ENCODE results near the gene ZNF285. TPM values are rescaled to one million over a fixed set of nuclear protein-coding genes. Genes with fewer than 3 reads are reported as not detected.
"Not testable (repeated sequence)": the region's sequence is repeated elsewhere in the genome, so short reads cannot be mapped to it uniquely, and the experiment has no call there.

Gene ZNF285
- total RNA-seq, 1 experiment from 2014 or later, result 3.1 TPM

GRCh38 chr19:44435441-44435840, 34.0 kb upstream of the ZNF285 start:
- POLR2A ChIA-PET, result no interaction called here
- DNase-seq (ENCODE audit: unreplicated experiment), result no peak
- intact Hi-C loops (cut with micrococcal nuclease), result no loop called here

GRCh38 chr19:44430956-44431355, 29.5 kb upstream of the ZNF285 start:
- no peak for TF ChIP-seq CTCF (IDR thresholded peaks at IDR 0.05; ENCODE audit: unreplicated experiment)
- ChIA-PET POLR2A (no interaction called here), CTCF (no interaction called here)
- DNase-seq (ENCODE audit: unreplicated experiment), result no peak
- peaks cover 57% of the 10 kb centered on the region for H3K9me3 Mint-ChIP-seq (ENCODE audit: unreplicated experiment)
- H3K27ac Mint-ChIP-seq (ENCODE audit: low read depth, unreplicated experiment), result no peak overlapping the region
- BruUV-seq (replicated peaks), result no TSS peak
- H3K4me1 Mint-ChIP-seq (ENCODE audit: insufficient read depth, unreplicated experiment), result no peaks in the 10 kb centered on the region
- H3K36me3 Mint-ChIP-seq (ENCODE audit: insufficient read depth, unreplicated experiment), result no peaks in the 10 kb centered on the region
- intact Hi-C loops (cut with micrococcal nuclease), result no loop called here
- no peak overlapping the region for H3K4me3 Mint-ChIP-seq (ENCODE audit: unreplicated experiment)
- no peaks in the 10 kb centered on the region for H3K27me3 Mint-ChIP-seq (ENCODE audit: insufficient read depth, unreplicated experiment)

More at GRCh38 chr19:44435441-44435840, 34.0 kb upstream of the ZNF285 start:
- Mint-ChIP-seq H3K9me3 (ENCODE audit: unreplicated experiment) (peaks cover 44% of the 10 kb centered on the region), H3K4me1 (ENCODE audit: insufficient read depth, unreplicated experiment) (no peaks in the 10 kb centered on the region), H3K36me3 (ENCODE audit: insufficient read depth, unreplicated experiment) (no peaks in the 10 kb centered on the region), H3K4me3 (ENCODE audit: unreplicated experiment) (no peak overlapping the region), H3K27ac (ENCODE audit: low read depth, unreplicated experiment) (no peak overlapping the region), H3K27me3 (ENCODE audit: insufficient read depth, unreplicated experiment) (no peaks in the 10 kb centered on the region)
- CTCF ChIA-PET, result no interaction called here
- no TSS peak for BruUV-seq (replicated peaks)
- TF ChIP-seq CTCF (IDR thresholded peaks at IDR 0.05; ENCODE audit: unreplicated experiment), result no peak

GRCh38 chr19:44415553-44415952, 14.1 kb upstream of the ZNF285 start:
- peaks cover 24% of the 10 kb centered on the region for H3K9me3 Mint-ChIP-seq (ENCODE audit: unreplicated experiment)
- H3K27me3 Mint-ChIP-seq (ENCODE audit: insufficient read depth, unreplicated experiment); intact Hi-C loops (cut with micrococcal nuclease); CTCF ChIA-PET; H3K27ac Mint-ChIP-seq (ENCODE audit: low read depth, unreplicated experiment); H3K4me3 Mint-ChIP-seq (ENCODE audit: unreplicated experiment); DNase-seq (ENCODE audit: unreplicated experiment); BruUV-seq (replicated peaks); H3K4me1 Mint-ChIP-seq (ENCODE audit: insufficient read depth, unreplicated experiment); H3K36me3 Mint-ChIP-seq (ENCODE audit: insufficient read depth, unreplicated experiment): not testable (repeated sequence)
- POLR2A ChIA-PET, result interaction anchor here (1.0 kb wide), 1 partner anchor 19 kb away, joined by 3 read pairs; no protein-coding TSS in a partner anchor

- H3K27ac Mint-ChIP-seq (ENCODE audit: low read depth, unreplicated experiment); H3K4me1 Mint-ChIP-seq (ENCODE audit: insufficient read depth, unreplicated experiment); BruUV-seq (replicated peaks); H3K27me3 Mint-ChIP-seq (ENCODE audit: insufficient read depth, unreplicated experiment); H3K9me3 Mint-ChIP-seq (ENCODE audit: unreplicated experiment); intact Hi-C loops (cut with micrococcal nuclease); H3K4me3 Mint-ChIP-seq (ENCODE audit: unreplicated experiment); POLR2A ChIA-PET: not testable (repeated sequence)
- H3K36me3 Mint-ChIP-seq (ENCODE audit: insufficient read depth, unreplicated experiment), result peaks cover 26% of the 10 kb centered on the region
- peak; percentile 19 for DNase-seq (ENCODE audit: unreplicated experiment)
- CTCF ChIA-PET, result interaction anchor here (0.6 kb wide), 1 partner anchor 20 kb away, joined by 3 read pairs; no protein-coding TSS in a partner anchor
These were observed 12.1 kb downstream of the ZNF285 start for GRCh38 chr19:44389268-44389667.

GRCh38 chr19:44374789-44375188, 26.6 kb downstream of the ZNF285 start:
- intact Hi-C loops (cut with micrococcal nuclease), result no loop called here
- no TSS peak for BruUV-seq (replicated peaks)
- Mint-ChIP-seq H3K4me1 (ENCODE audit: insufficient read depth, unreplicated experiment) (no peaks in the 10 kb centered on the region), H3K36me3 (ENCODE audit: insufficient read depth, unreplicated experiment) (no peaks in the 10 kb centered on the region), H3K27me3 (ENCODE audit: insufficient read depth, unreplicated experiment) (no peaks in the 10 kb centered on the region), H3K27ac (ENCODE audit: low read depth, unreplicated experiment) (no peak overlapping the region), H3K4me3 (ENCODE audit: unreplicated experiment) (no peak overlapping the region), H3K9me3 (ENCODE audit: unreplicated experiment) (peaks cover 24% of the 10 kb centered on the region)
- ChIA-PET POLR2A (interaction anchor here (0.6 kb wide), 1 partner anchor 238 kb away, joined by 3 read pairs; no protein-coding TSS in a partner anchor), CTCF (no interaction called here)
- DNase-seq (ENCODE audit: unreplicated experiment), result no peak
- no peak for TF ChIP-seq CTCF (IDR thresholded peaks at IDR 0.05; ENCODE audit: unreplicated experiment)

Data from MCF 10A (cell line).